ENCODE measurements around the gene DBI. TPM values are rescaled to one million over a fixed set of nuclear protein-coding genes. Genes with fewer than 3 reads are reported as not detected.

DBI gene
- total RNA-seq, 4 donors from 2014 or later = 43.0 to 101 (median 80.9) TPM

DNA sequence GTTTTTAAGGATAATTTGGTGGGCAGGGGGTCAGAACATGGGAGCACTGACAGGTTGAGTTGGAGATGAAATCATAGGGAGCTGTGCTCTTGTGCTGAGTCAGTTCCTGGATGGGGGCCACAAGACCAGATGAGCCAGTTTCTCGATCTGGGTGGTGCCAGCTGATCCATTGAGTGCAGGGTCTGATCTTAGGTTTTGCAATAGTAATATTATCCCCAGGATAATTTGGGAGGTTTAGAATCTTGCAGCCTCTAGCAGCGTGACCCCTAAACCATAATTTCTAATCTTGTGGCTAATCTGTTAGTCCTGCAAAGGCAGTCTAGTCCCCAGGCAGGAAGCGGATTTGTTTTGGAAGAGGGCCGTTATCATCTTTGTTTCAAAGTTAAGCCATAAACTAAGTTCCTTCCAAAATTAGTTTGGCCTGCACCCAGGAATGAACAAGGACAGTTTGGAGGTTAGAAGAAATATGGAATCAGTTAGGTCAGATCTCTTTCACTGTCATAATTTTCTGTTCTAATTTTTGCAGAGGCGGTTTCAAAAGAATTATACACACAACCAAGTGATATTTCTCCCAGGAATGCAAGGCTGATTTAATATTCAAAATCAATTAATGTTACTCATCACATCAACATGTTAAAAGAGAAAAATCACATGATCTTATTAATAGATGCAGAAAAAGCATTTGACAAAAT is 23.0 kb downstream of the DBI start:
- H3K9me3 ChIP-seq = no peaks in the 10 kb centered on the region
- no peaks in the 10 kb centered on the region for H3K27me3 ChIP-seq
- no peak overlapping the region for H3K27ac ChIP-seq
- no peak for TF ChIP-seq POLR2A (IDR thresholded peaks at IDR 0.05)
- TF ChIP-seq EP300 (IDR thresholded peaks at IDR 0.05) = no peak
- no peak for TF ChIP-seq POLR2AphosphoS5 (IDR thresholded peaks at IDR 0.05)
- TF ChIP-seq, protein P1, sequence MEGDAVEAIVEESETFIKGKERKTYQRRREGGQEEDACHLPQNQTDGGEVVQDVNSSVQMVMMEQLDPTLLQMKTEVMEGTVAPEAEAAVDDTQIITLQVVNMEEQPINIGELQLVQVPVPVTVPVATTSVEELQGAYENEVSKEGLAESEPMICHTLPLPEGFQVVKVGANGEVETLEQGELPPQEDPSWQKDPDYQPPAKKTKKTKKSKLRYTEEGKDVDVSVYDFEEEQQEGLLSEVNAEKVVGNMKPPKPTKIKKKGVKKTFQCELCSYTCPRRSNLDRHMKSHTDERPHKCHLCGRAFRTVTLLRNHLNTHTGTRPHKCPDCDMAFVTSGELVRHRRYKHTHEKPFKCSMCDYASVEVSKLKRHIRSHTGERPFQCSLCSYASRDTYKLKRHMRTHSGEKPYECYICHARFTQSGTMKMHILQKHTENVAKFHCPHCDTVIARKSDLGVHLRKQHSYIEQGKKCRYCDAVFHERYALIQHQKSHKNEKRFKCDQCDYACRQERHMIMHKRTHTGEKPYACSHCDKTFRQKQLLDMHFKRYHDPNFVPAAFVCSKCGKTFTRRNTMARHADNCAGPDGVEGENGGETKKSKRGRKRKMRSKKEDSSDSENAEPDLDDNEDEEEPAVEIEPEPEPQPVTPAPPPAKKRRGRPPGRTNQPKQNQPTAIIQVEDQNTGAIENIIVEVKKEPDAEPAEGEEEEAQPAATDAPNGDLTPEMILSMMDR (IDR thresholded peaks at IDR 0.05) = no peak
- WGBS, 2 donors (ENCODE audit: low coverage in 1 of 2) = 7 to 23% methylated on average over 3 to 5 of the region's 5 CpGs
- H3K36me3 ChIP-seq = no peaks in the 10 kb centered on the region
- peaks cover 0 to 22% (median 0%) of the 10 kb centered on the region in 3 donors for H3K4me1 ChIP-seq
- no peak overlapping the region for H3K4me3 ChIP-seq
- ATAC-seq = no peak

DNA sequence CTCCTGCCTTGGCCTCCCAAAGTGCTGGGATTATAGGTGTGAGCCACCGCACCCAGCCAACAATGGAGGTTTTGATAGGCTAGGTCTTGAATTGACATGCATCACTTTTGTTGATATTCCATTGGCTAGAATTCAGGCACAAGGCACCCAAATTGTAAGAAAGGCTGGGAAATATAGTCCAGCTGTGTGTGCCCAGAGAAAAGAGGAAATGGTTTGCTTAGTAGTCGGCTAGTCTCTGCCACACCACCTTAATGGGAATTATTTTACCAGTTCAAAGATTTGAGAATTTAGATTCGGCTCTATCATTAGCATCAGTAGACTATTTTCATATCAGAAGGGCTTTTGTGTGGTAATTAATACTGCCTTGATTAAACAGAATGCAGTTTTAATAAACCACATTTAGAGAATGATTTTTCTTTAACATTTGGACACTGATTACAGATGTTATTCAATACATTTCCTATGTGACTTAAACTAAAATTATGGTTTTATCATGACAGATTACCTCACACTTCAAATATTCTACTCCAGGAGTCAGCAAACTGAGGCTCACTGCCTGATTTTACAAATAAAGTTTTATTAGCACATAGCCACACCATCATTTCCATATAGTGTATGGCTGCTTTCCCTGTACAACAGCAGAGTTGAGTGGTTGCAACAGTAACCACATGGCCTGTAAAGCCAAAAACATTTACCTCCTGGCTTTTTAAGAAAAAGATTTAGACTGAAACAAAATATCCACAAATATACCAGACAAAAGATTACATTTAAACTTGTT is 27.4 kb downstream of the DBI start:
- ATAC-seq = no peak
- no peaks in the 10 kb centered on the region for H3K27me3 ChIP-seq
- no peak overlapping the region for H3K27ac ChIP-seq
- no peaks in the 10 kb centered on the region for H3K9me3 ChIP-seq
- H3K4me3 ChIP-seq = no peak overlapping the region
- peaks cover 0 to 12% (median 0%) of the 10 kb centered on the region in 3 donors for H3K4me1 ChIP-seq
- TF ChIP-seq POLR2AphosphoS5 (IDR thresholded peaks at IDR 0.05) (no peak), EP300 (IDR thresholded peaks at IDR 0.05) (no peak), POLR2A (IDR thresholded peaks at IDR 0.05) (no peak)
- TF ChIP-seq, protein P1 (IDR thresholded peaks at IDR 0.05) = no peak
- H3K36me3 ChIP-seq = no peaks in the 10 kb centered on the region
- WGBS, 2 donors (ENCODE audit: low coverage in 1 of 2) = 87 to 93% methylated on average over 2 to 3 of the region's 3 CpGs

DNA sequence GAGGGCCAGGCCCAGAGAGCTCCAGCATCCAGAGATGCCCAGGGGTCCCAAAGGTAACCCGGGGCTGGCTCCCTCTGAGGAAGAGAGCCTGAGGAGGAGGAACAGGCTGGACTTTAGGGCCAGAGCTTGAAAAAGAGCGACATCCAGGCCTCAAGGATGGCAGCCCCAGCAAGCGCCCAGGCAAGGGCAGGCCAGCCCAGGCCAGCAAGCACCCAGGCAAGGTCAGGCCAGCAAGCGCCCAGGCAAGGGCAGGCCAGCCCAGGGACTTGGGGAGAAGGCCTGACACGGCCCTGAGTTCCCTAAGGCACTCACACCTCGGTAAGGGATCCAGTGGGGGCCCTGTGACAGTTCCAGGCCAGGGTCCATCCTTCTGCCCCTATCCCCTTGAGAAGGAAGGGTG is 30.4 kb downstream of the DBI start:
- TF ChIP-seq POLR2AphosphoS5 (IDR thresholded peaks at IDR 0.05) (no peak), POLR2A (IDR thresholded peaks at IDR 0.05) (no peak), EP300 (IDR thresholded peaks at IDR 0.05) (no peak)
- TF ChIP-seq, protein P1 (IDR thresholded peaks at IDR 0.05) = no peak
- Histone ChIP-seq H3K9me3 (no peaks in the 10 kb centered on the region), H3K27me3 (no peaks in the 10 kb centered on the region), H3K4me3 (no peak overlapping the region), H3K36me3 (no peaks in the 10 kb centered on the region), H3K27ac (no peak overlapping the region), H3K4me1 (no peaks in the 10 kb centered on the region)
- WGBS, 2 donors (ENCODE audit: low coverage in 1 of 2) = no CpG with 5 or more reads among the region's 6 CpGs
- no peak for ATAC-seq

DNA sequence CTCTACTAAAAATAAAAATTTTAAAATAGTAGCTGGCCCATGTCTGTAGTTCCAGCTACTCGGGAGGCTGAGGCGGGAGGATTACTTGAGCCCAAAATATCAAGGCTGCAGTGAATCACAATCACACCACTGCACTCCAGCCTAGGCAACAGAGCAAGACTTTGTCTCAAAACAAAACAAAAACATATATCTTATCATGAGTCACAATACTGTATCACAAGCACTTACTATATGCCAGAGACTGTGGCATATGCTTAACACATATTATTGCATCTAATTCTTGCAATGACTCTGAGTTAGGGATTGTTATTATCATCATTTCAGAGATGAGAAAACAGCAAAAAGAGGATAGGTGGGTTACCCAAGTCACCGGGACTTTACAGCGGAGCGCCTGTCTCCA is 35.3 kb downstream of the DBI start:
- TF ChIP-seq, protein P1 (IDR thresholded peaks at IDR 0.05) = no peak
- no peak for TF ChIP-seq EP300 (IDR thresholded peaks at IDR 0.05)
- TF ChIP-seq POLR2A (IDR thresholded peaks at IDR 0.05) = no peak
- TF ChIP-seq POLR2AphosphoS5 (IDR thresholded peaks at IDR 0.05) = no peak
- H3K27ac ChIP-seq = no peak overlapping the region
- H3K9me3 ChIP-seq = peaks cover 0 to 6% (median 0%) of the 10 kb centered on the region in 3 donors
- H3K4me3 ChIP-seq = no peak overlapping the region
- no peak for ATAC-seq
- no peaks in the 10 kb centered on the region for H3K4me1 ChIP-seq
- H3K36me3 ChIP-seq = no peaks in the 10 kb centered on the region
- H3K27me3 ChIP-seq = peaks cover 6% of the 10 kb centered on the region
- 73 to 81% methylated on average over 5 of the region's 5 CpGs for WGBS, 2 donors (ENCODE audit: low coverage in 1 of 2)
